ENCODE data around the gene CREB3L1.

Gene CREB3L1

DNA sequence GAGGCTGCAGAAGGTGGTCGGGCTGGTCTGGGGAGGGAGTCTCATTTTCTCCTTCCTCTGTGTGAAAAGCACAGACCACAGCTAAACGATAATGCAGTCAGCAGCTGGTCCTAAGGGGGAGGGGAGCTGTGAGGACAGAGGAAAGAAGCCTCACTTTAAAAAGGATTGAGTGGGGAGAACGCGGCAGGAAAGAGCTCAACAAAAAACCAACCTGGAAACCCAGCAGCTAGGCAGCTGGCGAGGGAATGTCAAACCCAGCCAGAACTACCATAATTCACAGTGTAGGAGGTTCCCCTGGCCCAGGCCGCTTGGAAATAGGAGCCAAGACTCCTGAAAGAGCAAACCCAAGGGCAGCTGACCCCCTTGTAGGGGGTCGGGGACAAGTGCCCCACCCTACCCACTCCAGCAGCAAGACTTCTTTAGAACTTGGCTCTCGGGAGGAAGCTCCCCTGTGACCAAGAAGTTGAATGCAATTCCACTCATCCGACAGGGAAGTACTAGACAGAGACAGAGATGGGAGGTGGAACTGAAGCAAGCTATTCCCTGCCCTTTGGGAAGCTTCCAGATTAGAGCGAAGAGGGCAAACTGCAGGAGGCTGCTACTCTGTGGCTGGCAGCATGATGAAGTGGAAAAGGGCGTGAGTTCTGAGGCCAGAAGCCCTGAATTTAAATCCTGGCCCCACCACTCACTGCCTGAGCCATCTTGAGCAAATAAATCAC lies 53.3 kb downstream of the CREB3L1 start:
- no peak for DNase-seq

DNA sequence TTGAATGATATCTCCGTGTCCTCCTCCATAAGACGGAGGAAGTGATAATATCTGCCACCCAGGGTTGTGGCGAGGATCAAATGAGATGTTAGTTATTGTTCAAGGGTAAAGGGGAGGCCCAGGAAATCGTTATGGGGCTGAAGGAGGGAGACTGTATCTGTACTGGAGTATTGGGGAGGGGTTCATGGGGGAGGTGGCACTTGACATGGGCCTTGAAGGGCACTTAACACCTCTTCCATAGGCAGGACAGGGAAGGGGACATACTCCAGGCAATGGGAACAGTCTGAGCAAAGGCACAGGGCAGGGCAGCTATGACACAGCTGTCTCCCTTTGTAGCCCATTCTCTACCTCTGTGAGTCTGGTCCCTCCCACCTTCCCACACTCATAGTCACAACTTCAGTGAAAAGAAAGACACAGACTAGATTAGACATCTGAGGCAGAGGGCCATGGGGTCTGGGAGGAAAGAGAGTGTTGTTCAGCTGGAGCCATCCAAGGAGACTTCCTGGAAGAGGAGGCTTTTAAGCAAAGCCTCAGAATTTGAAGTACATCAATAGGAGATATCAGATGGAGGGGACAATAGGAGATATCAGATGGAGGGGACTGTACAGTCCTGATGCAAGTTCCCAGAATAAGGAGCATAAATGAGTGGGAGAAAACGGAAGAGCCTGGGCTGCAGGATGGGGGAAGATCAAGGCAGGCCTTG lies 54.0 kb downstream of the CREB3L1 start:
- peak; percentile 18 to 63 for DNase-seq

DNA sequence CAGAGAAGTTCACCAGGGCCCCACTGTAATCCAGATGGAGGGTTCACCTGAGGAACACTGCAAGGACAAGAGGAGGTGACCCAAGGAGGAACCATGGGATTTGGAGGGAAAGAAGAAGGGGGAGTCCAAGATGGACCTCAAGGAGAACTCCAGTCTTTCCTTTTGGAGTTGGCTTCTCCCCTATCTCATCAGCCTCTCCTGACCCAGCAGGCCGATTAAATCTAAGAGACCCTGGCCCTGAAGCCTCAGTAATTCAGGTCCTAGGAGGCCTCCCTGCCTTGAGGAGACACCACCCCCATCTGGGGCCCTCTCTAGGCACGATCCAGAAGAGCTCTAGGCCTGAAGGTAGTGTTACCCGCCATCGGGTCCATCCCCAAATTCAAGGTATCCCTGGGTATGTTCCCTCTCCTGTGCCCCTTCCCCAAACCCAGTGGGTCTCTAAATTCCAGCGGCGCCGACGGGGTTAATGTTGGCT lies 54.7 kb downstream of the CREB3L1 start:
- DNase-seq, result no peak

DNA sequence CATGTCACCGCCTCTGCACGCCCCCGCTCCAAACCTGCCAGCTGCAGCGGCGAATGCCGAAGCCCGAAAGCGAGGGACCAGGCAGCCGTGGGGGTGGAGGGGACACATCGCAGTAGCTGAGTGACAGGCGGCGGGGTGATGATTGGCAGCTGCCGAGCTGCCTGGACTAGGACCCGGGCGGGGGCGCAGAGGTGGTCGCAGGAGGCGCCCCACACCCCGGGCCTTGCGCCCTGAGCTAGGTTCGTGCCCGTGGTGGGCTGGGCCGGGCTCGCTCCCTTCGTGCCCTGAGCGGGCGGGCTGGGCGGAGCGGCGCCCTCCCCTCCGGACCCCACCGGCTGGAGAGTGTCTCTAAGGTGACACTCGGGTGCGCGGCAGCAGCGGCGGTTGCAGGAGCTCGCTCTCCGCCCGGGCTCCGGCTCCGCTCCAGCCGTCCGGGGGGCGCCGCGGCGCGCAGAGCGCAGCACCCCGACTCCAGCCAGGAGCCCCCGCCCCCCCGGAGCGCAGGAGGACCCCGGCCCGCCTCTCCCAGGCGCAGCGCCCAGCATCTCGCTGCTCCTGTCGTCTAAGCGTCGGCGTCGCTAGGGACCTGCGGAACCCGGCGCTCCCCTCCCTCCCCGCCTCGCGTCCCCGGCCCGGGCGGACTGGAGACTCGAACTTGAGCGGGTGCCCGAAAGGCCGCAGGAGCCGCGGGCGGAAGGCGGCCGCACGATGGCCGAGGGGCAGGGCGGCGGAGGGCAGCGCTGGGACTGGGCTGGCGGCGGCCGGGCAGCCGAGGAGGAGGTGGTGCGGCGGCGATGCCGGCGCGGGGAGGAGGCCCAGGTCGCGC lies 55.3 kb downstream of the CREB3L1 start:
- DNase-seq, result peak in 1 of 2 donors; percentile 19

DNA sequence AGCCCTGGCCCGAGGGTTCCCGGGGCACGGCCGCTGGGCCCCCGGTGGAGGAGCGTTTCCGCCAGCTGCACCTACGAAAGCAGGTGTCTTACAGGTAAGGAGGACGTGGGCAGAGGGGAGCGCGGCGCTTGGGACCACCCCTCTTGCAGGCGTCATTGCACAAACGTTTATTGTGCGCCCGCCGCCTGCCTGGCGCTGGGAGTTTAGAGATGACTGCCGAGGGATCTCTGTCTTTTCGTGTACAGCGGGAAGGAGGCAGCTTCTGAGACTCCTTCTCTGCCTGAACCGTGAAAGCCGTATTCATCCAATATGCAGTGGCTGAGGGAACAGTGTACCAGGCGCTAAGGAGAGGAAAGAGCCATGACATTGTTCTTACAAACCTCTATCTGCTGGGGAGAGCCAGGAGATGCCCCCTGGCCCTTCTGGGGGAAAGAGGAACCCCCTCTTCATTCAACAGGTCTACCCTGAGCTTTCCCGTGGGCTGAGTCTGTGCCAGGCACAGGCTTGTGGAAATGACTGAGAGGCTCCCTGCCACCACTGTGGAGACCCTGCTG lies 56.0 kb downstream of the CREB3L1 start:
- DNase-seq, result no peak

DNA sequence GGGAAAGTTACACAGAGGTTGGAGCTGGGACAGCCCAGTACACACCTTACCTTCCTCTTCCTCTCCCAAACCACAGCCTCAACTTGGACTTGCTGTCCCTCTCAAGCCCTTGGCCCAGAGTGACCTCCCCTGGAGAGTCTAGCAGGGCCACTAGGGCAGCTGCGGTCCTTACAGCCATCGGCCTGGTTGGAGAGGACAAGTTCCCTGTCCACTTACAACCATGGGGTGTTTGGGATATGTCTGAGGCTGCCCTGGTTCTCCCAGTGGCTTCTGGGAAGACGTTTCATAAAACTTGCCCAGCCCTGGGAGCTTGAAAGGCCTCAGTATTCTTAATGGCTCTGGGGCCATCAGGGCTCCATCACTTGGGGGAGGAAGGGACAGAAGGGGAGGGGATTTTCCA lies 56.7 kb downstream of the CREB3L1 start:
- no peak for DNase-seq

DNA sequence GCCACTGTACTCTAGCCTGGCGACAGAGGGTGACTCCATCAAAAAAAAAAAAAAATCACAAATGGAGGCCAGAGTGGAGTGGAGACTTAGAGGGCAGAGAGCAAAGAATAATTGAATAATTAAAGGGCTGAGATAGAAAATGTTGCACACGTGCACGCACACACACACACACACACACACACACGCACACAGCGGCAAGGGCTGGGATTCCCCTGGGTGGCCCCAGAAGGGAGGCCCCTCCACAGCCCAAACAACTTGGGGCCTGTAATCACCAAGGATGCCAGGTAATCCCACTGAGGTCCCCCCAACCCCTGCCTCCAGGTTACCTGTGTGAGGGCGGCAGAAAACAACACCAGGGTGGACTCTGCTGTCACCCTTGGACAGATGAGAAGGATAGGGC lies 57.8 kb downstream of the CREB3L1 start:
- no peak for DNase-seq

DNA sequence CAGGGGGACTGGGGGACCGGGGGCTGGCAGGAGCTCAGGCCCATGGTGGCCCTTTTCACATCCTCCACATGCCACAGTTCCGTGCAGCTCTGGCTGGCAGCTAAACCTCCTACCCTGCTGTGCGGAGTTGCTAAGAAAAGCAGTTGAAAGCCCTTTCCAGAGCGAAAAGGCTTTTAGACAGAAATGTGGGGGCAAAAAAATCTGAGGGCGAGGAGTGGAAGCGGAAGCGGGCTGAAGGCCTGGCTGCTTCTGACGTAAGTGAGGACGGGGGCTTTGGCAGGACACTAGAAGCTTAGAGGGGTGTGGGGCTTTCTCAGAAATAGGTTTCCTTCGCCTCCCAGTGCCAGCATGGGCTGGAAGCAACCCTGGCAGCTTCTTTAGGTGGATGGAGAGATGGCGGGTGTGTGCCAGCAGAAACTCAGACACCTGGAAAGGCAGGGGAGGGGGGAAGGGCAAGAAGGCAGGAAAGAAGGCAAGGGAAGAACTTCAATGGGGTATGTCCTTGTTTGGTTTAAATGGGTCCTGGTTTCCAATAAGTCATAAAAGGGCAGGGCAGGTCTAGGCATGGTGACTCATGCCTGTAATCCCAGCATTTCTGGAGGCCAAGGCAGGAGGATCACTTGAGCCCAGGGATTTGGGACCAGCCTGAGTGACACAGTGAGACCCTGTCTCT lies 58.6 kb downstream of the CREB3L1 start:
- no peak for DNase-seq

DNA sequence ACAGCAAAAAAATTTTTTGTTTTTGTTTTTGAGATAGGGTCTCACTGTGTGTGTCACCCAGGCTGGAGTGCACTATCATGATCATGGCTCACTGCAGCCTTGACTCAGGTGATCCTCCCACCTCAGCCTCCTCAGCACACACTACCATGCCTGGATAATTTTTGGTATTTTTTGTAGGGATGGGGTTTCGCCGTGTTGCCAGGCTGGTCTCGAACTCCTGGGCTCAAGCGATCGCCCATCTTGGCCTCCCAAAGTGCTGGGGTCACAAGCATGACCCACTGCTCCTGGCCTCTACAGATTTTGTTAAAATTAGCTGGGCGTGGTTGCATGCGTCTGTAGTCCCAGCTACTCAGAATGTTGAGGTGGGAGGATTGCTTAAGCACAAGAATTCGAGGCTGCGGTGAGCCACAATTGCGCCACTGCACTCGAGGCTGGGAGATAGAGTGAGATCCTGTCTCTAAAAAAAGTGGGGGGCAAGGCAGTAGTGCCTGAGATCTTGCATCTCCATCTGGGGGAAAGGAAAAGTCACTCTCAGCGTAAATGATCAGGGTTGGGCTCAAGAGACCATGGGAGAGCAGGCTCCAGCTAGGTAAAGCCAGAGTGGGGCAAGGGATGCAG lies 59.2 kb downstream of the CREB3L1 start:
- DNase-seq, result peak in 1 of 2 donors; percentile 44

DNA sequence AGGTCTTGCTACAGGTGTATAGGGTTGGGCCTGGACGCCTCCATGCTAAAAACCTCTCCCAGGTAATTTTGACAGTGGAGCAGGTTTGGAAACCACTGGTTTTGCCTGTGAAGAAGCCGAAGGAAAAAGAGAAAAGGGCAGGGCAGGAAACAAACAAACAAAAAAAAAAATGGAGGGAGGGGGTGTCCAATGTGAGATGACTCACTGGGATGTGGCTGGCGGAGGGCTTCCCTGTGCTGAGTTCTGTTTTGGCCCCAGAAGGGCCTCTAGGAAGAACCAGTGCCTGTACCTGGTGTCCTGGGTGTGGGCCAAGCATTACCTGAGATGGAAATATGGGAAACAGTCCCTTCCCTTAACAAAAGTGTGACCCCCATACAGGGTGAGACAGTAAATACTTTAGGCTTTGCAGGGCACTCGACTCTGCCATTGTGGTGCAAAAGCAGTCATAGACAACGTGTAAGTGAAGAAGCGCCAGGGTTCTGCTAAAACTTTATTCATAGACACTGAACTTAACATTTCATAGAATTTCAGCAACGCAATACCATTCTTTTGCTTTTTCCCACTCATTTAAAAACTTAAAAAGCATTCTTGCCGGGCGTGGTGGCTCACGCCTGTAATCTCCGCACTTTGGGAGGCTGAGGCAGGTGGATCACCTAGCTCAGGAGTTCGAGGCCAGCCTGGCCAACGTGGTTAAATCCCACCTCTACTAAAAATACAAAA lies 60.3 kb downstream of the CREB3L1 start:
- no peak for DNase-seq

DNA sequence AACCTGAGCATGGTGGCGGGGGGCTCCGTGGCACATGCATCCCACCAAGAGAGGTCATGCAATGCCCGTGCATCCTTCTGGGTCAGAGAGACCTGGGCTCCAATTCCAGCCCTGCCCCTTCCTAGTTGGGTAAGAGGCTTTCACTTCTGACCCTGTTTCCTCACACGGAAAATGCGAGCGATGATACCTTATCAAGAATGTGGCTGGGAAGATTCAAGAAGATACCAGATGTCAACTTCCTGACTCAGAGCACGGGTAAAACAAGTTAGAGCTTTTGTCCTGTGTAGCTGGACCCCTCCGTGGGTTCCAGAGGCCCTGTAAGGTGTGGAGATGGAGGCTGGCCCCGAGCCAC lies 61.1 kb downstream of the CREB3L1 start:
- no peak for DNase-seq

DNA sequence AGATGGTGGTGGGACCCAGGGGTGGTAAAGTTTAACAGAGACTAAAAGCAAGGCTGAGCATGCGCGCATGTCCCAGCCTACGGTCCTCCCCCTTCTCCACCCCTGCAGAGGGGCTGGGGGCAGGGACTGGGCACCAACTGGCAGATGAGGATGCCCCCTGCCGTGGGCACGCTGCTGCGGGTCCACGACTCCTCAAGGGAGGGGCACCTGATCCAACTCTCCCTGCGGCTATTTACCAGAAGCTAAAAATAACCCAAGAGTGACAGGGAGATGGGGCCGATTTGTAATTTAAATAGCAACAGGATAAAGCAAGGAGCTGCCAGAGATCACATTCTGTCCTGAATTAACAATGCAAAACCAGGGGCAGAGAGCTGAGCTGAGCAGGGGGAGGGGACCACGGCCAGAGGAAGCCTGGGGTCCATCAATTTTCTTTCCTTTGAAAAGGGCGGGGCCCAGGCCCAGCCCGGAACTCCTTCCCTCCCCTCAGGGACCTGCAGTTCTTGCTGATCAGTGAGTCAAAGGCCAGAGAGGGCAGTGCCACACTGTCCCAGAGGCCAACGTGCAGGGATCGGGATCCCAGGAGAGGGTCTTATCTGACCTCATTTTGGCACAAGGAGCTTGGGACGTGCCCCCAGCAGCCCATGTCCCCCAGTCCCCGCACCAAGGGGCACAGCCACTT lies 61.7 kb downstream of the CREB3L1 start:
- no peak for DNase-seq

DNA sequence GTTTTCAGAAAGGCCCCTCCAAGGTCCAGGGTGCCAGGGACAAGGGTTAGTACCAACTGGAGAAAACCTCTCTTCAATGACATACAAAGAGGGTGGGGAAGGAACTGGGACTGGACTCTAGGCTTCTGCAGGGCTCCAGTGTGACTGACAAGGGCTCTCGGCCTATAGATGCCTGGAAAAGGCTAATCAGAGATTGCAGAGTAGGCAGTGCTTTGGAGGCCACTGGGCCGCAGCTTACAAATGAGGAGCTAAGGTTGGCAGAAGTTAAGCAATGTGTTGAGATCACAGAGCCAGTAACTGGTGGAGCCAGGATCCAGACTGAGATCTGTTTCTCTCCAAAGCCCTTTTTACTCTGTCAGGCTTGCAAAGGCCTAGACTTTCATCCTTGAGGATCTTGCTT lies 62.4 kb downstream of the CREB3L1 start:
- DNase-seq, result no peak

DNA sequence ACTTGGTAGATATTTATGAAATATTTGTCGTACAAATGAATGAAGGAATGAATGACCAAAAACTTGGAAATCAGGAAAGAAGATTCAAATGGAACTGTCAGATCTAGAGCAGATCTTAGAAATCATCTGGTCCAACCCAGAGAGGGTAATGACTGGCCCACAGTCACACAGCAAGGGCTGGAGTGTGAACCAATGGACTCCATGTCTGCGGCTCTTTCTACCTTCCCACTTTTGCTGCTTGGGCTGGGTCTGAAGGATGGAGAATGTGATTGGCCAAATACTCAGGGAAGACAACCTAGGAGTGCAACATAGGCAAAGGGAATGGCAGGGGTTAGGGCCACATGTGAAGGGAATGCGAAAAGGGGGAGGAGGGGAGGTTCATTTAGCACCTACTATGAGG lies 64.0 kb downstream of the CREB3L1 start:
- no peak for DNase-seq

DNA sequence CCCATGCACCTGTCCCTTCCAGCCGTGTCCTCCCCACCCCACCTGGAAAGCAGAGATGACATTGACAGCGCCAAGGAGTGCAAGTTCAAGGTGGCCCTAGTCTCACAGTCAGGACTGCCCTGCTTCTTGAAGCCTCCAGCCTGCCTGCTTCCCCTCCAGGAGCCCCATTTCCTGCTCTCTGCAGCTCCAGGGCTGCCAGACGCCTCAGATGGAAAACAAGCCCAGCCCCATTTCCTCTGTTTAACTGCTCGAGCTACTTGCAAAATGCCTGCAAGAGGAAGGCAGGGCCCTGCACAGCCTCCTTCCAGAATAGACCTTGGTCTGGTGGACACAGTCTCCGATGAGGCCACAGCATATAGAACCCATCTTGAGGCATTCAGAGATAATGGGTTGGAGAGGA lies 64.8 kb downstream of the CREB3L1 start:
- no peak for DNase-seq

DNA sequence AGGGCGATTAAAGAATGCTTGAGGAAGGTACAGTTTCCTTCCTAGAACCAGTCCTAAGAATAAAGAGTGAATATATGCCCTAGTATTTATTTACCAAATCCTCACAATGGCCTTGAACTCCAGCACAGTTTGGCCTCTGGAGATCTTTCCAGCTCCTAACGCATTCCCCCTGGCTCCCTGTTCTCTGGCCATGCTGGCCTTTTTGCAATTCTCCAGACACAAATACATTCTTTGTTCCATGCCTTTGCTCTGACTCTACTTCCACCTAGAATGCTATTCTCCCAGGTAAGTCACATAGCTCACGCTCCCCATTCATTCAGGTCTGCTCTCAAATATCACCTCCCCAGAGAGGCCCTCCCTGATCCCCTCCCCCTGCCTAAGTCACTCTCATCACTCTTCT lies 66.1 kb downstream of the CREB3L1 start:
- no peak for DNase-seq

DNA sequence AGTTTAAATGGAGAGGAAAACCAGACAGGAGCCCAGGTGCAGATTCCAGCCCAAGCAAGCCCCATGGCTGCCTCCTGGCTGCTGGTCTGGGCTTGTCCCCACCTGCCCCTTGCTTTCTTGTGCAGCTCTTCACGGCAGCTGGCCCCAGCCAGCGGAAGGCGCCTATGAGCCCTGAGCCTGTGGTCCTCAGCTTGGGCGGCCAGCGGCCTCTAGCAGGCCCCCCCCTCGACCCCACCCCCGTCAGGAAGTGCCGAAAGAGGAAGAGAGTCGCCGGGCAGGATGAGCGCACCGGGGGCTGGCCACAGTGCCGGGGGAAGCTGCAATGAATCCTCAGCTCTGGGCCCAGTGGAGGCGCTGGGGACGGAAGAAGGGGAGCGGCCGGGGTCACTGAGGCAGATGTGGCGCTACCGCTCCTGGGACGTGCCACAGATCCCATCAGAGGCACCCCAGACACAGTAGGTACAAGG lies 67.7 kb downstream of the CREB3L1 start:
- DNase-seq, result peak in 1 of 2 donors; percentile 33

DNA sequence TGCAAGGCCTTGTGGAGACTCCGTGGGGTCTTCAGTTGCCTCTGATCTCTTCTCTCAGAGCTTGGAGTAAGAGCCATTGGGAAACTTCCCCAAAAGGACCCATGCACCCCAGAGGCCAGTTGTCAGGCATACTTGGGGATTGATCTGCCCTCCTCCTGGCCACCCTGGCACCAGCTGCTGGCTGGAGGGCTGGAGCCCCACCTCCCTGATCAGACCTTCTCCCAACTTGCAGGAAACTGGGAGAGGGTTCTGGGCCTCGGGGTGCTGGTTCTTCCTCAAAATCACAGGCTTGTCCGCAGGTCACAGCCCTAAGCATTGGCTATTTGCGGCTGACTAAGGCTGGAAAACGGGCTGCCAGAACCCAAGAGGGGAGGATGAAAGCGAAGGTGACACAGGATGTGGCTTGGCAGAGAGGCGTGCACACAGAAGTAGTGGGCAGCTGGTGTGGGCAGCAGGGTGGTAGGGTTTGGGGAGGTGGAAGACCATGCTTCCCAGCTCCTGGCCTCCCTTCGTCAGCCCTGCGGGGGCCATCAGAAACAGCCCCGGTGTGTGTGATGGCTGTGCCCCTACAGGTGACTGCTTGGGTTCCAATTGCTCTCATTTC lies 68.5 kb downstream of the CREB3L1 start:
- DNase-seq, result peak in 1 of 2 donors; percentile 44

DNA sequence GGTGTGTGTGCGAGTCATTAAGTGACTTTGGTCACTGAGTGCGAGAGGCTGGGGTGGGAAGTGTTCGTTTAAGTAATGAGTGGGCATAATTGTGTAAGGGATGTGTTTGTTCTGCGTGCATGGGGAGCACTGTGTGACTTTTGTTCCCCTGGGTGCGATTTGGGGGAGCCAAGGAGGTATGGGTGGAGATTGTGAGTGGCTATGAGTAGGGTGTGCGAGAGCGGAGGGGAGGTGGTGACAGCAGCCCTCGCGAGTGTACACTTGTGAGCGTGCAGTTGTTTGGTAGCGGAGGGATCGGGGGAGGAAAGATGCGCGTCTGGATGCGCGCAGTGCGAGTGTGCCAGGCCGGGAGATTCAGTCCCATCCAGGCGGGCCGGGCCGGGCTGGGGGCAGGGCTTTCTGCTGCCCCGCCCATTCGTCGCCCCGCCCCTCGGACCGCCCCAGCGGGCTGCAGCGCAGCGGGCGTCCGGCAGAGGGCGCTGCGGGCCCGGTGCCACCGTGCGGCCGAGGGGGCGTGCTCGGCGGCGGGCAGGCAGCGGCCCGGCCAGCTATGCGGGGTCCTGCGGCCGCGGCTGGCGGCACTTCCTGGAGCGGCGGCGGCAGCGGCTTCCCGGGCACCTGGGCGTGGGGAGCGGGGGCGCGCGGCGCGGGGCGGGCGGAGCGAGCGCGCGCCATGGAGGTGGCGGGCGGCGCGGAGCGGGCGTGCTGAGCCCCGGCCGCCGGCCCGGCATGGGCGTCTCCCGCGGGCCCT lies 69.6 kb downstream of the CREB3L1 start, which contains the start of gene DGKZ:
Gene DGKZ (plus strand): TSS at position 578 of the 751 bp plus-strand sequence. CDS start 197 bp downstream, outside the sequence.
- DNase-seq, result peak; percentile 89 to 95
